ENCODE measurements around the gene CSRP2.

GRCh38 chr12:76830436-76830835 lies 48.4 kb downstream of the CSRP2 start:
- TF ChIP-seq CTCF (conservative IDR thresholded peaks at IDR 0.05; ENCODE audit: low read length) = no peak
- TF ChIP-seq EZH2phosphoT487 (IDR thresholded peaks at IDR 0.05; ENCODE audit: borderline replicate concordance, low read depth, low read length) = no peak

Measured in OCI-LY7 (cell line).